Prostate gland (tissue), 1 donor: ENCODE data around the gene ZSWIM9.

Experiments
- POLR2A ChIP-seq: fragments of 450-650 bp; IDR thresholded peaks from one replicate; pipeline ENCODE4 v1.6.1; 2016; ENCODE audit warnings: antibody characterized with exemption, mild to moderate bottlenecking
- POLR2AphosphoS5 ChIP-seq: sonication (generic); formaldehyde crosslinking; IDR thresholded peaks from one replicate; pipeline ENCODE4 v1.6.1; 2017; ENCODE audit warnings: antibody characterized with exemption

- TF ChIP-seq POLR2AphosphoS5 (no peak), POLR2A (no peak)
Measured at GRCh38 chr19:48182434-48182833, 12.0 kb downstream of the ZSWIM9 start.
